K562 (cell line): ENCODE data around the gene BICD1. TPM values are rescaled to one million over a fixed set of nuclear protein-coding genes. Genes with fewer than 3 reads are reported as not detected.
"Not testable (repeated sequence)": the region's sequence is repeated elsewhere in the genome, so short reads cannot be mapped to it uniquely, and the experiment has no call there.

ENCODE experiments used
- ATAC-seq: fragments of 200-7000 bp; cut with Tn5 transposase; 3 replicates; pipeline ENCODE4 v1.9.1; 2020; ENCODE audit warnings: moderate library complexity
- BruUV-seq: library from RNA; stranded (reverse); fragments of 400-500 nt; replicated peaks from 2 replicates; lab custom pipeline; 2021; lab: Mats Ljungman, UMichigan
- CTCF ChIA-PET: fragments of 300-600 bp; formaldehyde crosslinking; extraction: SDS; loops from one replicate; lab custom pipeline; 2021; ENCODE audit warnings: low intra/inter-chr PET ratio; lab: Yijun Ruan, JAX
- POLR2A ChIA-PET: fragments of 300-600, 350-650 bp; sonication (Branson Sonifier 250); formaldehyde crosslinking; extraction: SDS; loops from one replicate; lab custom pipeline; 2021; ENCODE audit warnings: antibody characterized with exemption, inconsistent platforms; lab: Yijun Ruan, JAX
- DNase-seq, 4 experiments: peaks; one replicate each; pipeline versions ENCODE4 v3.0.0 to v3.0.0-alpha.2; 2011 to 2018; ENCODE audit warnings: low spot score in 3 of 4, mixed read lengths in 3 of 4; ENCODE audit errors: extremely low read depth in 1 of 4
- FAIRE-seq: peaks from 2 replicates; lab custom pipeline; 2011; peaks lifted over from hg19 to GRCh38; lab: Jason Lieb, UNC
- H2AFZ ChIP-seq: 2 replicates; pipeline ENCODE4 v1.6.0; 2011; ENCODE audit warnings: low read depth, low read length, control low read depth, inconsistent platforms
- H3K27ac ChIP-seq: fragments of 200-600 bp; 3 replicates; pipeline ENCODE4 v1.8.0; 2011; ENCODE audit warnings: low read depth, mild to moderate bottlenecking, control low read depth, inconsistent platforms, low read length, moderate library complexity, mixed read lengths; ENCODE audit errors: extremely low read depth
- H3K27me3 ChIP-seq, 2 experiments: fragments of 300-600 bp in 1 of 2; 2 replicates in 1 of 2; 3 replicates in 1 of 2; pipeline versions ENCODE4 v1.6.0 to v1.8.0; 2011; ENCODE audit warnings: inconsistent platforms in 2 of 2, low read length in 2 of 2, mild to moderate bottlenecking in 1 of 2, mixed read lengths in 1 of 2, moderate library complexity in 1 of 2; ENCODE audit not compliant: control insufficient read depth in 2 of 2, insufficient read depth in 2 of 2
- H3K36me3 ChIP-seq: fragments of 300-600 bp; 3 replicates; pipeline ENCODE4 v1.8.0; 2011; ENCODE audit warnings: mild to moderate bottlenecking, low read length, inconsistent platforms; ENCODE audit not compliant: control insufficient read depth, insufficient read depth
- H3K4me1 ChIP-seq, 2 experiments: fragments of 200-600 bp in 1 of 2; replicated peaks in 1 of 2; 2 replicates in 1 of 2; 3 replicates in 1 of 2; pipeline versions ENCODE4 v1.5.1 to v1.8.0; 2011; ENCODE audit warnings: inconsistent platforms in 2 of 2, low read length in 2 of 2, mild to moderate bottlenecking in 1 of 2, mixed read lengths in 1 of 2, moderate library complexity in 1 of 2; ENCODE audit not compliant: control insufficient read depth in 2 of 2, insufficient read depth in 2 of 2
- H3K4me2 ChIP-seq: 2 replicates; pipeline ENCODE4 v1.6.1; 2011; ENCODE audit warnings: low read length, control low read depth, inconsistent platforms, mixed read lengths; ENCODE audit not compliant: insufficient read depth
- H3K4me3 ChIP-seq: fragments of 200-600 bp; sonication (generic), shearing (Covaris generic); 2 replicates; pipeline ENCODE4 v1.5.1; 2016; ENCODE audit warnings: control low read depth, inconsistent platforms
- H3K79me2 ChIP-seq: fragments of 200-600 bp; 3 replicates; pipeline ENCODE4 v1.8.0; 2011; ENCODE audit warnings: low read length, inconsistent platforms; ENCODE audit not compliant: control insufficient read depth, insufficient read depth
- H3K9ac ChIP-seq, 2 experiments: 2 replicates each; pipeline versions ENCODE4 v1.6.0 to v1.6.1; 2011; ENCODE audit warnings: low read depth in 2 of 2, low read length in 2 of 2, control low read depth in 1 of 2, inconsistent platforms in 1 of 2, mild to moderate bottlenecking in 1 of 2, mixed read lengths in 1 of 2; ENCODE audit not compliant: insufficient read depth in 1 of 2
- H3K9me1 ChIP-seq: one replicate; pipeline ENCODE4 v1.6.0; 2011; ENCODE audit warnings: inconsistent platforms, mild to moderate bottlenecking, low read length, moderate library complexity; ENCODE audit not compliant: control insufficient read depth, insufficient read depth
- H3K9me3 ChIP-seq: replicated peaks from 2 replicates; pipeline ENCODE4 v1.5.1; 2011; ENCODE audit warnings: low read depth, low read length, inconsistent platforms; ENCODE audit not compliant: control insufficient read depth, insufficient read depth
- H4K20me1 ChIP-seq: replicated peaks from 2 replicates; pipeline ENCODE4 v1.6.1; 2011; ENCODE audit warnings: low read length, inconsistent platforms, mixed read lengths; ENCODE audit not compliant: control insufficient read depth, insufficient read depth
- ADNP ChIP-seq: fragments of 200-800 bp; sonication (Bioruptor generic); IDR thresholded peaks from 2 replicates; pipeline ENCODE4 v1.6.1; 2016; ENCODE audit warnings: missing genetic modification characterization, missing compliant biosample characterization
- BCOR ChIP-seq: fragments of 450-650 bp; IDR thresholded peaks from 2 replicates; pipeline ENCODE4 v1.6.1; 2016
- CEBPG ChIP-seq, 3 experiments: fragments of 200-800 bp in 1 of 3; sonication (Bioruptor generic) in 1 of 3; sonication (generic) in 1 of 3; formaldehyde crosslinking in 1 of 3; IDR thresholded peaks in 2 of 3; conservative IDR thresholded peaks in 1 of 3; 2 replicates each; pipeline versions ENCODE4 v1.6.1 to v1.8.0; 2016 to 2022; ENCODE audit warnings: missing compliant biosample characterization in 2 of 3, missing genetic modification characterization in 2 of 3, mild to moderate bottlenecking in 1 of 3, missing genetic modification reagents in 1 of 3
- CHD4 ChIP-seq: fragments of 200-600 bp; sonication (generic); IDR thresholded peaks from 3 replicates; pipeline ENCODE4 v1.6.1; 2012; ENCODE audit warnings: low read depth, mild to moderate bottlenecking, mixed read lengths, low read length, inconsistent platforms; ENCODE audit not compliant: insufficient read depth, insufficient replicate concordance, poor library complexity, severe bottlenecking
- HDAC2 ChIP-seq: fragments of 450-650 bp; IDR thresholded peaks from 2 replicates; pipeline ENCODE4 v1.6.1; 2016; ENCODE audit warnings: mild to moderate bottlenecking
- KDM1A ChIP-seq, 2 experiments: fragments of 450-650 bp; IDR thresholded peaks; 2 replicates each; pipeline ENCODE4 v1.6.1; 2016; ENCODE audit warnings: mild to moderate bottlenecking in 2 of 2
- RBM25 ChIP-seq: fragments of 200-400 bp; formaldehyde crosslinking; IDR thresholded peaks from 2 replicates; pipeline ENCODE4 v1.6.1; 2018; ENCODE audit warnings: low read length, low read depth, moderate library complexity; ENCODE audit not compliant: severe bottlenecking
- RCOR1 ChIP-seq, 2 experiments: IDR thresholded peaks; 2 replicates each; pipeline ENCODE4 v1.6.1; 2012; ENCODE audit warnings: low read depth in 2 of 2, low read length in 2 of 2, borderline replicate concordance in 1 of 2, improper control_type of control experiment in 1 of 2
- SMARCA5 ChIP-seq: fragments of 450-650 bp; IDR thresholded peaks from 2 replicates; pipeline ENCODE4 v1.6.1; 2016
- ZNF707 ChIP-seq: fragments of 250-450 bp; sonication (Bioruptor Pico); conservative IDR thresholded peaks from 2 replicates; pipeline ENCODE4 v1.8.0; 2022; ENCODE audit warnings: inconsistent platforms, mild to moderate bottlenecking, moderate library complexity
- WGBS: fragments of 100-300 bp; shearing (Covaris generic); methylation state at CpG from one replicate; pipeline ENCODE4 v1.1.6; 2016; ENCODE audit warnings: low coverage, mixed read lengths; ENCODE audit not compliant: insufficient coverage; ENCODE audit errors: missing lambda C conversion rate; 5-methylcytosine and 5-hydroxymethylcytosine counted together
- in situ Hi-C: fragments of 300-500 bp; cut with MboI; formaldehyde crosslinking; loops from 4 replicates; pipeline ENCODE4 v1.15.0; 2018; ENCODE audit warnings: inconsistent platforms, mixed read lengths
- intact Hi-C: fragments of 100-400 bp; cut with micrococcal nuclease; formaldehyde crosslinking; loops from 2 replicates; pipeline ENCODE4 v1.14.2; 2022
- polyA plus RNA-seq, 8 experiments: library from polyadenylated mRNA; depleted of rRNA in 4 of 8; stranded (reverse) in 5 of 8; unstranded in 3 of 8; fragments of >200 nt; fragmentation: Nextera tagmentation in 2 of 8; fragmentation: Illumina TruSeq in 1 of 8; extraction: Ambion mirVana in 2 of 8; extraction: Trizol in 1 of 8; gene quantifications; 2 replicates each; pipeline versions ENCODE4 v1.2.1 to v1.2.3, GENCODE V29; 2011 to 2014; ENCODE audit warnings: inconsistent platforms in 1 of 8, missing spikeins in 1 of 8
- total RNA-seq, 7 experiments: library from RNA; depleted of rRNA in 6 of 7; stranded (reverse); fragments of >200 nt in 6 of 7; fragmentation: Illumina TruSeq in 2 of 7; extraction: Trizol in 2 of 7; gene quantifications; 2 replicates each; pipeline versions ENCODE4 v1.2.1 to v1.2.3, GENCODE V29; 2011 to 2021; ENCODE audit warnings: low replicate concordance in 1 of 7
- TF ChIP-seq, protein P1 (sequence below): fragments of 250-450 bp; sonication (Bioruptor Pico); IDR thresholded peaks from 2 replicates; pipeline ENCODE4 v1.6.1; 2021; ENCODE audit warnings: mild to moderate bottlenecking
- TF ChIP-seq, protein P2 (sequence below): fragments of 450-650 bp; IDR thresholded peaks from 2 replicates; pipeline ENCODE4 v1.6.1; 2017; ENCODE audit warnings: antibody characterized with exemption

BICD1 gene
- total and polyA plus RNA-seq, 9 of the 15 experiments (the other 6 are each of a cell fraction or from before 2014, with no cell fraction given) = 3.5 to 21.1 (median 12.5) TPM

DNA sequence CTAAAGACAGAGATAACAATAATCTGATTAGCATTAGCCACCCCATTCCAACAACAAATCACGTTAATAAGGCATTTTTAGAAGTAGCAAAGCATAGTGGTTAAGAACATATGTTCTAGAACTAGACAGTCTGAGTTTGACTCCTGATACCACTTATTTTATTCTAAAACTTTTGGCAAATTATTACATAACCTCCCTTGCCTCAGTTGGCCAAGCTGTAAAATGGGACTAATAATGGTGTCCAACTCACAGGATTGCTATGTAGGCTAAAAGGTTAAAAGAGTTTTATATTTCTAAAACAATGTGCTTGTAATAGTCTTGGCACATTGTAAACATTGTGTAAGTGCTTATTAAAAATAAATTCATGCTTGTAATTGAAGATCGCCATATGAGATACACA lies 168.0 kb downstream of the BICD1 start:
- no peaks in the 10 kb centered on the region for H3K79me2 ChIP-seq
- no peaks in the 10 kb centered on the region for H3K27me3 ChIP-seq
- no peaks in the 10 kb centered on the region for H3K9me1 ChIP-seq
- TF ChIP-seq CEBPG (CRISPR knock-in tag; IDR thresholded peaks at IDR 0.05) = no peak
- 0 out of 4 replicates have a peak, but pooled peaks of 1 of the 2 experiments have one; percentile 6 for TF ChIP-seq CEBPG (tag; conservative IDR thresholded peaks at IDR 0.05 in 1 of 2, IDR thresholded peaks at IDR 0.05 in 1 of 2)
- TF ChIP-seq SMARCA5 = 0 out of 2 replicates have a peak, but pooled peaks have one; percentile 34
- TF ChIP-seq BCOR = peak; percentile 88
- TF ChIP-seq ADNP (tag) = peak; percentile 80
- TF ChIP-seq KDM1A (IDR thresholded peaks at IDR 0.05) = 0 out of 4 replicates have a peak, but pooled peaks have one; percentile 8 to 51
- TF ChIP-seq HDAC2 = 0 out of 2 replicates have a peak, but pooled peaks have one; percentile 28
- TF ChIP-seq, protein P1, sequence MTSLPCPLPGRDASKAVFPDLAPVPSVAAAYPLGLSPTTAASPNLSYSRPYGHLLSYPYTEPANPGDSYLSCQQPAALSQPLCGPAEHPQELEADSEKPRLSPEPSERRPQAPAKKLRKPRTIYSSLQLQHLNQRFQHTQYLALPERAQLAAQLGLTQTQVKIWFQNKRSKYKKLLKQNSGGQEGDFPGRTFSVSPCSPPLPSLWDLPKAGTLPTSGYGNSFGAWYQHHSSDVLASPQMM (CRISPR knock-in tag) = no peak
- 0 out of 4 replicates have a peak, but pooled peaks of 1 of the 2 experiments have one; percentile 18 for TF ChIP-seq RCOR1 (IDR thresholded peaks at IDR 0.05; ENCODE audit: borderline replicate concordance in 1 of 2, low read depth in 2 of 2, low read length in 2 of 2)
- TF ChIP-seq, protein P2, sequence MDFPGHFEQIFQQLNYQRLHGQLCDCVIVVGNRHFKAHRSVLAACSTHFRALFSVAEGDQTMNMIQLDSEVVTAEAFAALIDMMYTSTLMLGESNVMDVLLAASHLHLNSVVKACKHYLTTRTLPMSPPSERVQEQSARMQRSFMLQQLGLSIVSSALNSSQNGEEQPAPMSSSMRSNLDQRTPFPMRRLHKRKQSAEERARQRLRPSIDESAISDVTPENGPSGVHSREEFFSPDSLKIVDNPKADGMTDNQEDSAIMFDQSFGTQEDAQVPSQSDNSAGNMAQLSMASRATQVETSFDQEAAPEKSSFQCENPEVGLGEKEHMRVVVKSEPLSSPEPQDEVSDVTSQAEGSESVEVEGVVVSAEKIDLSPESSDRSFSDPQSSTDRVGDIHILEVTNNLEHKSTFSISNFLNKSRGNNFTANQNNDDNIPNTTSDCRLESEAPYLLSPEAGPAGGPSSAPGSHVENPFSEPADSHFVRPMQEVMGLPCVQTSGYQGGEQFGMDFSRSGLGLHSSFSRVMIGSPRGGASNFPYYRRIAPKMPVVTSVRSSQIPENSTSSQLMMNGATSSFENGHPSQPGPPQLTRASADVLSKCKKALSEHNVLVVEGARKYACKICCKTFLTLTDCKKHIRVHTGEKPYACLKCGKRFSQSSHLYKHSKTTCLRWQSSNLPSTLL = no peak
- peak; percentile 84 for TF ChIP-seq CHD4
- peak; percentile 97 for TF ChIP-seq RBM25
- TF ChIP-seq ZNF707 (CRISPR knock-in tag) = no peak
- H3K4me3 ChIP-seq = no peak overlapping the region
- H3K27ac ChIP-seq = no peak overlapping the region
- H3K36me3 ChIP-seq = no peaks in the 10 kb centered on the region
- in situ Hi-C loops = no loop called here
- DNase-seq = no peak
- ChIA-PET CTCF (no interaction called here), POLR2A (no interaction called here)
- H2AFZ ChIP-seq = no peak overlapping the region
- ATAC-seq = no peak
- H4K20me1 ChIP-seq = no peaks in the 10 kb centered on the region
- no peak for FAIRE-seq
- 89% methylated on average over 2 of the region's 2 CpGs for WGBS
- H3K9ac ChIP-seq = no peak overlapping the region
- no peak overlapping the region for H3K4me2 ChIP-seq
- no peaks in the 10 kb centered on the region for H3K9me3 ChIP-seq
- peaks cover 5 to 14% of the 10 kb centered on the region in 2 experiments; a peak in 4 of 5 replicates for H3K4me1 ChIP-seq
- intact Hi-C loops = no loop called here
- BruUV-seq = no TSS peak

DNA sequence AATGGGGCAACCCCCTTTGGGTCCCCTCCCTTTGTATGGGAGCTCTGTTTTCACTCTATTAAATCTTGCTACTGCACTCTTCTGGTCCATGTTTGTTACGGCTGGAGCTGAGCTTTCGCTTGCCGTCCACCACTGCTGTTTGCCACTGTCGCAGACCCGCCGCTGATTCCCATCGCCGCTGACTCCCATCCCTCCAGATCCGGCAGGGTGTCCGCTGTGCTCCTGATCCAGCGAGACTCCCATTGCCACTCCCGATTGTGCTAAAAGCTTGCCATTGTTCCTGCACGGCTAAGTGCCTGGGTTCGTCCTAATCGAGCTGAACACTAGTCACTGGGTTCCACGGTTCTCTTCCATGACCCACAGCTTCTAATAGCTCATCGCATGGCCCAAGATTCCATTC lies 168.9 kb downstream of the BICD1 start:
- H3K27ac ChIP-seq, H3K79me2 ChIP-seq, H3K36me3 ChIP-seq, H3K9me1 ChIP-seq, H3K9me3 ChIP-seq, ATAC-seq, H3K4me2 ChIP-seq, intact Hi-C loops, CTCF ChIA-PET, H3K4me3 ChIP-seq, BruUV-seq, FAIRE-seq, in situ Hi-C loops, H3K27me3 ChIP-seq, H2AFZ ChIP-seq, H4K20me1 ChIP-seq, DNase-seq, H3K9ac ChIP-seq: not testable (repeated sequence)
- 80% methylated on average over 14 of the region's 17 CpGs for WGBS
- POLR2A ChIA-PET = interaction anchor here (0.7 to 1.2 kb wide), 3 partner anchors 15 to 316 kb away, joined by 3 to 4 read pairs (median 3); partner anchors contain the start of gene RESF1
- peaks cover 5 to 14% of the 10 kb centered on the region in 2 experiments; a peak in 4 of 5 replicates for H3K4me1 ChIP-seq
